GM23248 (cell line): ENCODE results near the gene THAP4.

Source experiments
- EZH2 ChIP-seq: fragments of 200-600 bp; sonication (generic); IDR thresholded peaks from 2 replicates; pipeline ENCODE4 v1.6.1; 2018; ENCODE audit warnings: antibody characterized with exemption, mild to moderate bottlenecking; ENCODE audit not compliant: insufficient read depth, poor library complexity, severe bottlenecking
- EZH2phosphoT487 ChIP-seq: fragments of 200-600 bp; sonication (generic); IDR thresholded peaks from 2 replicates; pipeline ENCODE4 v1.6.1; 2018; ENCODE audit warnings: antibody characterized with exemption, moderate library complexity, mild to moderate bottlenecking, low read depth; ENCODE audit not compliant: insufficient read depth

- TF ChIP-seq EZH2 (no peak), EZH2phosphoT487 (no peak)
These were observed 37.3 kb downstream of the THAP4 start for GRCh38 chr2:241599615-241600014.
